ENCODE measurements around the gene CIAPIN1.
"Not testable (repeated sequence)": the region's sequence is repeated elsewhere in the genome, so short reads cannot be mapped to it uniquely, and the experiment has no call there.

CIAPIN1 gene

GRCh38 chr16:57462209-57462977 is 15.2 kb upstream of the CIAPIN1 start, which contains the start of gene POLR2C:
Gene POLR2C (plus strand): TSS chr16:57462679. CDS start chr16:57462725, 46 bp downstream.
- H3K4me3 ChIP-seq (replicated peaks; ENCODE audit: low read depth, low read length), result peak within 1 kb of the TSS; percentile 94
- peak; percentile 75 for TF ChIP-seq CTCF (IDR thresholded peaks at IDR 0.05; ENCODE audit: low read depth, low read length, missing control alignments)
- peak; percentile 56 for DNase-seq (ENCODE audit: extremely low read depth, low read depth)

- TF ChIP-seq CTCF (IDR thresholded peaks at IDR 0.05; ENCODE audit: low read depth, low read length, missing control alignments), result no peak
- no peak overlapping the region for H3K4me3 ChIP-seq (replicated peaks; ENCODE audit: low read depth, low read length)
- DNase-seq (ENCODE audit: extremely low read depth, low read depth), result no peak
Measured at GRCh38 chr16:57452021-57452420, 4.8 kb upstream of the CIAPIN1 start.

- H3K4me3 ChIP-seq (replicated peaks; ENCODE audit: low read depth, low read length), result peak overlapping the region; percentile 95
- no peak for DNase-seq (ENCODE audit: extremely low read depth, low read depth)
- no peak for TF ChIP-seq CTCF (IDR thresholded peaks at IDR 0.05; ENCODE audit: low read depth, low read length, missing control alignments)
Measured at GRCh38 chr16:57446531-57447185, 527 bp downstream of the CIAPIN1 start.

- no peak for DNase-seq (ENCODE audit: extremely low read depth, low read depth)
- H3K4me3 ChIP-seq (replicated peaks; ENCODE audit: low read depth, low read length), result no peak overlapping the region
- no peak for TF ChIP-seq CTCF (IDR thresholded peaks at IDR 0.05; ENCODE audit: low read depth, low read length, missing control alignments)
Measured at GRCh38 chr16:57445510-57445909, 1.7 kb downstream of the CIAPIN1 start.

- DNase-seq (ENCODE audit: extremely low read depth, low read depth), result no peak
- no peak overlapping the region for H3K4me3 ChIP-seq (replicated peaks; ENCODE audit: low read depth, low read length)
- TF ChIP-seq CTCF (IDR thresholded peaks at IDR 0.05; ENCODE audit: low read depth, low read length, missing control alignments), result no peak
Measured at GRCh38 chr16:57444711-57445110, 2.5 kb downstream of the CIAPIN1 start.

GRCh38 chr16:57440551-57440950 is 6.6 kb downstream of the CIAPIN1 start:
- not testable (repeated sequence) for H3K4me3 ChIP-seq (replicated peaks; ENCODE audit: low read depth, low read length); DNase-seq (ENCODE audit: extremely low read depth, low read depth)

GRCh38 chr16:57439947-57440346 is 7.2 kb downstream of the CIAPIN1 start:
- DNase-seq (ENCODE audit: extremely low read depth, low read depth); H3K4me3 ChIP-seq (replicated peaks; ENCODE audit: low read depth, low read length): not testable (repeated sequence)
